NCI-H226 (cell line): ENCODE data around the gene PNPLA8.

Experiments used
- DNase-seq: peaks from one replicate; pipeline ENCODE4 v3.0.0-alpha.2; 2015

PNPLA8 gene

GRCh38 chr7:108464743-108465142 is 61.2 kb downstream of the PNPLA8 start:
- no peak for DNase-seq

GRCh38 chr7:108463613-108464012 is 62.3 kb downstream of the PNPLA8 start:
- no peak for DNase-seq

DNA sequence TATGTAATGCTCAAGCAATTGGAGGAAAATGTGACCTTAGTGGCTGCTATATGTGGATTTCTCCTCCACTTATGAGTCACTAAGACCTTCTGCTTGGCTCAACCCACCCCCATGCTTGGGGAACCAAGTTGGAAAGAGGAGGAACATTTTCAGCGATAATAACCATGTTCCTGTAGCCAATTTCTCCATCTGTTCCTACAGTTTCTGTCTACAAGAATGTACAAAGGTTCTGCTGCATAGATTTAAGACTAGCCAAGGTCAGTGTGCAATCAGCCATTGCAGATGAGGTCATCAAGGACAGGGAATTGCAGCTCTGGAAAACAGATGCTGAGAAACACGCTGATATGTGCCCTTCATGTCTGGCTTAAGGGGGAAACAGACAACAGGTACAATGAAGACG is 64.1 kb downstream of the PNPLA8 start:
- DNase-seq: no peak

- DNase-seq: no peak
These were observed 65.0 kb downstream of the PNPLA8 start for GRCh38 chr7:108460964-108461363.

- no peak for DNase-seq
These were observed 65.9 kb downstream of the PNPLA8 start for GRCh38 chr7:108459922-108460551.

GRCh38 chr7:108457871-108458270 is 68.1 kb downstream of the PNPLA8 start:
- no peak for DNase-seq

DNA sequence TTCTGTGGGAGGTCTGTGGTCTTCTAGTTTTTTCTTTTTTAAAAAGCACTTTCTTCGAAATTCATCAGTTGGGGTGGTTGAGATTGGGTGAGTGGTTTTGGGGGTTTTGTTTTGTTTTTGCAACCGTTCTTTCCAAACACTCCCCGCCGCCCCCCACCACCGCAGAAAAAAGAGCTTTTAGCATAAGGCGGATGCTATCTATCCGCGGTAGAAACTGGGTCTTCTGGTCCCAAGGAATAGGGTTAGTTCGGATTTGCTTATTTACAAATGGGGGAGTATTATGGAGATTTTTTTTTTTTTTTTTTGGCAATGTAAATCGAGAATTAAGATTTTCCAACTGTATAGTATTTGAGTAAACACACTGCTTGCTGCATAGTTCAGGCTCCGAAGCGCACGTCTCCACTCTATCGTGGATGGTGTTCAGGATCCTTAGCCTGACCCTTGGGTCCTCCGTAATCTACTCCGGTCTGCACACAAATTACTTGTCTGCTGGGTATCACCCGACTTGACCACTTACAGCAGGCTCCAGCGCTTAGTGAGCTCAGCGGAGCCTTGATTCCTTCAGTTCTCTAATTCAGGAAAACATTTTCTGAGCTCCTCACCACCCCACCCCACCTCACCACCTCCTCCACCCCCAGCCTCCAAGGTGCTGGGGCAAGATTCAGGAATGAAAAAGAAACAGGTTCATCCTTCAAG is 68.9 kb downstream of the PNPLA8 start:
- no peak for DNase-seq

DNA sequence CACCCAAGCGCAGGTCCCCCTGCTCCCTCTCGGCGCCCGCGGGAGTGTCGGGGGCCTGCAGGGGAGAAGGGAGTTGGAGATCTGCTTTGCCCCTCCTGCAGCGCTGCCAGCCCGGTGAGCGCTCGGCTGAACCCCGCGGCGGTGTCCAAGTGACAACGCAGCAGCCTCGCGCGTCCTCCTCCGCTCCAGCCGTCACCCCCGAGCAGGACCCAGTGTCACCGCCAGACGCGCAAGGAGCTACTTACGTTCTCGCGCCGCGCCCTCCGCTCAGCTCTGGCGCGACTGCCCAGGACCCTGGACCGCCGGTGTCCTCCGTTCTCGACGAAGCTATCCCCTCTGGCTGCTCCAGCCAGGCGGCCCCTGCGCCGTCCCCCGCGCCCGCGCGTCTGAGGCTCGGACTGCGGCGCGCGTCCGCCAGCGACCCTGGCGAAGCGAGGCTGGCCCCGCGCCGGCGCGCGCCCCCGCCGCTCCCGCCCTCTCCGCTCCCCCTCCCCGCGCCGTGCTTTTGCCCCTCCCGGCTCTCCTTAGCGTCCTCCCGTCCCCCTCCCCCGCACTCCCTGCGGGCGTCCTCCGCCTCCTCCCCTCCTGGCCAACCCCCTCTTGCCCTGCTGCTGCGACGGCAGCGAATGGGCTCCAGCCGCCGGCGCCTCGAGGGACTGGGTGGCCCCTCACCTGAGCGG is 69.8 kb downstream of the PNPLA8 start, which contains the start of gene NRCAM:
TSS of gene NRCAM (minus strand) at position 439 of the 680 bp plus-strand sequence. CDS start 216,372 bp downstream, outside the sequence.
- no peak for DNase-seq

DNA sequence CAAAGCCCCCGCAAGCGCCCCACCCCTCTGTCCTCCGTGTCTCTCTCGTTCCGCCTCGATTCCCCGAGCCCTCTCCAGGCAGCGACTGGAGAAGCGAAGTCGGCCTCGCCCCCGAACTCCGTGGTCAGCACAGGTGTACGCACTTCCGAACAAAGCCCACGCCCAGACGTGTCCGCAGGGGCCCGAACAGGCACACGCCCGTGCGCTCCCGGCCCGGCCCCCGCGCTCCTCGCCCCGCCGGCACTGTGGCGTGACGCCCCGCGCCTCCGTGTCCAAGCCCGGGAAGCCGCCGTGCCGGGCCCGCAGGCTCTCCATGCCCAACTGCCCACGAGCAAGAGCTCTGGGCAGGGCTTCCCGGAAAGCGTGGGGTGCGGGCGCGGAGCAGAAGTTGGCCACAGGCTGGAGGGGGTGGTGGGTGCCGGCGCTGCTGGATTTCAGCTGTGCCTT is 70.4 kb downstream of the PNPLA8 start:
- no peak for DNase-seq

DNA sequence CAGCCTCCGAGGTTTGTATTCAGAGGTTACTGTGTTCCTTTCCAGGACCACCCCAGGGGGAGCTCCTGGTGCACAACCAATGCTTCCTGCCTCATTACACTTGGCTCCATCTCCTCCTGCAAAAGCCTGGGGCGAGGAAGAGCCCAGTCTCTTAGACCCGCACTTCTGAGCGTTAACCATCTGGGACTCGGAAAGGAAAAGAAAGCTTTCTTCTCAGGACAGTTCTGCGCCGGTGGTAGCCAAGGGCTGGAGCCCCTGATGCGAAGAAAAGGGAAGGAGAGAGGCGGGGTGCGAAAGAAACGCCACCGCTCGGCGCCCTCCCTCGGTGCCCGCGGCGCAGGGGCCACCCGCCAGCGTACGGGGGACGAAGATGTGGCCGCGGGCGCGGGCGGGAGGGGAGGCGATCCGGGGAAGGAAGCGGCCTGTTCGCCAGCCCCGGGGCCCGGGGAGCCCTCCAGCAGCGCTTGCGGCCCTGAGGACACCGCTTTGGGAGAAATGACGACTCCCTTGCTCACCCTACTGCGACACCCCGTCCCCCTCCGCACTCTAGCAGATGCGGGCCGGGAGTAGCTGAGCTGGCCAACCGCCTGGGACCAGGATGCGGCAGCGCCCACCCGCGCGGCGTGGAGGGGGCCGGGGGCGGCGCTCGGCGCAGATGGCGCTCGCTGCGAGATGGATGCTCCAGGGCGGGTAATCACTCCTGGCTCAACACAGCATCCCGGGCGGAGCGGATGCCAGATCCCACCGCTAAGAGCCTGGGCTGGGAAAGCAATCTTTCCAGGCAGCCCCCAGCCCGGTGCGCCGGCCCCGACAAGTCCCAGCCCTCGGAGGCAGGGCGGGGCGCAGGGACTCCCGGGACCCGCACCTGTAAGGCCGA is 71.0 kb downstream of the PNPLA8 start:
- no peak for DNase-seq

DNA sequence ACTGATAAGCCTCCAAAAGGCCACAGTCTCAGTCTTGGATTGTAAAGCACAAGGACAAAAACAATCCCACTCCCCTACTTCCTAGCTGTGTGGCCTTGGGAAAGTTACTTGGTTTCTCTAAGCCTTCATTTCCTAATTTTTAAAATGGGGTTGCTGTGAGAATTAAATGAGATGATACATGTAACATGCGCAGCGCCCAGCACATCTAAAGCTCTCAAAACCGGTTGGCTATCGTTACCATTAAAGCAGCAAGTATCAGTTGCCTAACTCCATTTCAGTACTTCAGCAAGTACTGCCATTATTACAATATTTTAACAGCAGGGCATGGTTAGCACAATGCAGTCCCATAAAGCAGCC is 71.6 kb downstream of the PNPLA8 start:
- no peak for DNase-seq

DNA sequence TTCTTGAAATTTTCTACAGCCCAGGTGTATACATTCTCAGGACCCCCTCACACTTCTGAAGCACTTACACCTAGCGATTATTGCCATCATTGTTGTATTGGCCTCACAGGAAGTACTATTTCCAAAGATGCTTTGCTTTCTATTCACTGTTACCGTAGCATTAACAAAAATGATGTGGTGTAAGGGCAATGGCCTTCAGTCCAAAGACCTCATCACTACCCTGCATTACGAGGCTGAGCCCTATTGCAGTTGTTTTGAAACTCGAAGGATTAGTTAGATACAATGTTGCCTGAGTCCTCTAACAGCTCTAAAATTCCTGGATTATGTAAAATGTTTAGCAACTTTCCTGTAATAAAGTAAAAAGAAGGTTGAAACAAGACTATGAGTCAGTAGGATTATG is 72.6 kb downstream of the PNPLA8 start:
- no peak for DNase-seq

DNA sequence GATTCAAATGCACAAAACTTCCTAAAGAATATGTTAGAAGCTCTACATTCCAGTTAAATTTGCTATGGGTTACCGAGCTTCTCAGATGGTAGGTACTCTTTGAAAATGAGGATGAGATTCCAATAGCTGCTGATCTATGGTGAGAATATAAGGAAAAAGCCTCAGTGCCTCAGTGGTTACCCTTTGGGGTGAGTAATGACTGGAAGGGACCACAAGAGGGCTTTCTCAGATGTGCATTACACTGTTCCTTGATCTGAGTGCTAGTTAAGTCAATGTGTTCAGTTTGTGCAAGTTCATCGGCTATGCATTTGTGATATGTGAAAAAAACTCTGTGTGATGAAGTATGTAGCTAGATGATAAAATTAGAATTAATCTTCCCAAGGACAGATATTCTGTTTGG is 73.2 kb downstream of the PNPLA8 start:
- DNase-seq: no peak

- DNase-seq: no peak
These were observed 74.6 kb downstream of the PNPLA8 start for GRCh38 chr7:108451296-108451848.

DNA sequence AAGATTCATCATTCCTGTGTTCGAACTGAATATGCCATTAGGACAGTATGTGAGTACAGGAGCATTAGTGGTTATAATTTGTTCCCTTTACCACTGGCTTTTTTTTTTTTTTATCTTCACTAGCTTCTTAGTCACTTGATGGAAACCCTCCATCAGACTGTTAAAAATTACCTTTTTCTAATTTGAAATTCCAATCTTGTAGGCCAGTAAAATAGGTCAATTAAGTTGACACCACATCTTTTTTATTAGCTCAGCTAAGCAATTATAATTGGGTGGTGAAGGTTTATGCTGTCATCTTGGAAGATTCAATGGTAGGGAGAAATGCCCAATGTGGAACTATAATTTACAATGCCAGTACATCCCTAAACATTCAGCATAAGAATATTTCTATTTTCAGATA is 75.8 kb downstream of the PNPLA8 start:
- no peak for DNase-seq

DNA sequence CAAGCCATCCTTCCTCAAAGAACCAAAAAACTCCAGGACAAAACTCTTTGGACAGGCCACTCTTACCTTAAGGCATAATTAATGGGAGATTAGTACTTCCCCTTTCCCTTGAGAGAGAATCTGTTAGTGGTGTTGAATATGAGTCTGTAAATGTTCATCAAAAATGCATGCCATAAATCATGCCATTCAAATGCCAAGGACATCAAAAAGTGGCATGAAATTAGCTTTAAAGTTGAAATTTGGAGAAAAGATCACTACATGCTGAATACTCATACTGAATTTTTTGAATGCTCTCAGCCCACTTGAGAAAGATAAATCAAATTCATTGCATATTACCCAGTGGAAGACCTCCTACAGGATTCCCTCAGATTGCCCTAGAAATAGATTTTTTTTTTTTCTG is 76.4 kb downstream of the PNPLA8 start:
- DNase-seq: no peak

DNA sequence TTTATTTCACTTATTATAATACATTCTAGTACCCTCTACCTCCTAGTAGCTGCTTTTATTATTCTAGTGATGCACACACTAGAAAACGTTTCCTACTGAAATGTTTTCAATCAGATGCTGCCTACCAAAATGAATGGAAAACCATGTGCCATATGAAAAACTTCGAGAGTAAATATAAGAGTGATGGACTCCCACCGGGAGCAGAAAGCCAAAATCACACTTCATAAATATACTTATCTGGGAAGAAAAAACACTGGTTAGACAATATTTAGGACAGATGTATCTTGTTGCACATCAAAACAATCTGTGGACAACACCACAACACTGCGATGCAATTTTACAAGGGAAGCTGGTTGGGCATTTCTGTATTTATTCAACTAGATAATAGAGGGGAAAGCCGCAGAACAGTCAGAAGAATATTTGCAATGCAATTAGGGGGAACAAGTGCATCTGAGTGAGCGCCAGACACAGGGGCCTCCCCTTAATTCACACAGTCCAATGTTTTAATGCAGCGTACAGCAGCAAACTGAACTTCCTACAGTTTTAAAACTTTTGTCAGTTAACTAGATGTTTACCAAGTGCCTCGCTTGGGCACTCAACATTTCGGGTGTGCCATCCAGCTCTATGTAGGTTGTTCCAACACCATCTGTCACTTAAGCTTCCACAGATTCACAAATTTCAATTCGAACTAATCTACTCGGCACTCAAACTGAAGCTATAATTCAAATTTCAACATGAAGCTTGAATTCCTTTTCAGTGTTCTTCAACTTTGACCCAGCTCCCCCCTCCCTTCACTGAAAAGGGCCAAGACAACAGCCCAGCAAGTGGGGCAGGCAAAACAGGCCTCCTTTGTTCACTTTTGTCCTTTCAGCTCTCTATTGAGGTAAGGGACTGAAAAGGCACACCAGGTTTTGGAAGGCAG is 77.1 kb downstream of the PNPLA8 start:
- no peak for DNase-seq

DNA sequence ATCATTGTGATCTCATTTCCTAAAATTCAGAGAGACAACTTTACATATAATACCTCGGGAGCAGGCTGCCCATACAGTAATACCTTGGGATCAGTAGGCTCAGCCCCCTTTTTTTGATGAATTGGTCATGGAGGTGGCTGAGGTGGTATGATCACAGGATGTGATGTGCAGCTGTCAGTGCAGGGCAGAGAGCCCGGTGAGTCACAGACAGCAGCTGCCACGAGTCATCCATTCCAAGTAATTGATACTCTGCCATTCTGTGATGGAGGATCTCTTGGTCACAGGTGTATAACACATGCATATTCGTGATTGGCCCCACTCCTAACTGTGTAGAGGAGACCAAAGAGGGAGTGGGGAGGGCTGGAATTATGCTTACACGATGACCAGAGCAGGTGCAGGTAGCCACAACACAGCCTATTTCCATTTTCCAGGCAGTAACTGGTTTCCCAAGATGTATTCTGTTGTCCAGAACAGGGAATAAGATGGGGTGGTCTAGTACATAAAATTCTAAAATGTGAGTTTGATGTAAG is 83.8 kb downstream of the PNPLA8 start:
- no peak for DNase-seq

DNA sequence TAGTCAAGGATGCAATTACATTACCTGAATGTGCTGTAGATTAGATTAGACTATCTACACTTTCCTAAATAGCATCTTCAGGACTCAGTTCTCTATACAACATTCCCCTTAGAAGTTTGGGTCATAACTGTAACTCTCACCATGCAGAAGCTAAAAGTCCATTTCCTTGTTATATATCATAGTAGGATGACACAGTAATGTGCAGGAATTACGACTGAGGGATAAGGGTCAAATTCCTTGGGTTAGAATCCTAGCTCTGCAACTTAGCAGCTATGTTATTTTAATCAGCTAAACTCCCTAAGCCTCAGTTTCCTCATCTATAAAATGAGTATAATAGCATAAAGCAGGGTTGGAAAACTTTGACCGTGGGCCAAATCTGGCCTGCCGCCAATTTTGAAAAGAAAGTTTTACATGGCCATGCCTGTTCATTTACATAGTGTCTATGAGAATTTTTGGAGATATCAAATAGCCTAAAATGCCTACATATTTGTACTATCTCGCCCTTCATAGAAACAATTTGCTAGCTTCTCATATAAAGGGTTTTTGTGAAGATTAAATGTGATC is 84.5 kb downstream of the PNPLA8 start:
- DNase-seq: no peak

GRCh38 chr7:108440613-108441012 is 85.3 kb downstream of the PNPLA8 start:
- no peak for DNase-seq

- no peak for DNase-seq
These were observed 89.0 kb downstream of the PNPLA8 start for GRCh38 chr7:108436906-108437305.
